Hepatocyte (in vitro differentiated cells): ENCODE measurements around the gene ACCSL. TPM values are rescaled to one million over a fixed set of nuclear protein-coding genes. Genes with fewer than 3 reads are reported as not detected.

Source experiments
- DNase-seq: peaks from one replicate; pipeline ENCODE4 v3.0.0-alpha.2; 2016; ENCODE audit warnings: low spot score
- H2AFZ ChIP-seq: fragments of 200-600 bp; sonication (generic); 2 replicates; pipeline ENCODE4 v1.6.0; 2016; ENCODE audit warnings: antibody characterized with exemption, mild to moderate bottlenecking
- H3K27ac ChIP-seq: fragments of 200-600 bp; sonication (generic); 2 replicates; pipeline ENCODE4 v1.5.1; 2016; ENCODE audit warnings: mild to moderate bottlenecking
- H3K27me3 ChIP-seq: fragments of 200-600 bp; sonication (generic); 2 replicates; pipeline ENCODE4 v1.6.1; 2016
- H3K36me3 ChIP-seq: fragments of 200-600 bp; sonication (generic); replicated peaks from 2 replicates; pipeline ENCODE4 v1.5.1; 2016; ENCODE audit warnings: low read depth; ENCODE audit not compliant: insufficient read depth
- H3K4me1 ChIP-seq: fragments of 200-600 bp; sonication (generic); 2 replicates; pipeline ENCODE4 v1.5.1; 2016; ENCODE audit warnings: mild to moderate bottlenecking, moderate library complexity; ENCODE audit not compliant: insufficient read depth
- H3K4me2 ChIP-seq: fragments of 200-600 bp; sonication (generic); 2 replicates; pipeline ENCODE4 v1.6.0; 2016
- H3K4me3 ChIP-seq: fragments of 200-600 bp; sonication (generic); 2 replicates; pipeline ENCODE4 v1.5.1; 2016; ENCODE audit warnings: mild to moderate bottlenecking
- H3K79me2 ChIP-seq: fragments of 200-600 bp; sonication (generic); 2 replicates; pipeline ENCODE4 v1.6.0; 2017; ENCODE audit warnings: mild to moderate bottlenecking
- H3K9me2 ChIP-seq: fragments of 200-600 bp; sonication (generic); replicated peaks from 2 replicates; pipeline ENCODE4 v1.6.0; 2017; ENCODE audit warnings: mild to moderate bottlenecking; ENCODE audit not compliant: insufficient read depth
- H3K9me3 ChIP-seq: fragments of 200-600 bp; sonication (generic); 2 replicates; pipeline ENCODE4 v1.5.1; 2016; ENCODE audit warnings: low read depth, mild to moderate bottlenecking
- H4K20me1 ChIP-seq: fragments of 200-600 bp; sonication (generic); 2 replicates; pipeline ENCODE4 v1.6.0; 2016; ENCODE audit warnings: mild to moderate bottlenecking; ENCODE audit not compliant: insufficient read depth, poor library complexity, severe bottlenecking
- EZH2 ChIP-seq: fragments of 200-600 bp; sonication (generic); IDR thresholded peaks from 2 replicates; pipeline ENCODE4 v1.6.1; 2016; ENCODE audit warnings: antibody characterized with exemption, mild to moderate bottlenecking, borderline replicate concordance
- EZH2phosphoT487 ChIP-seq: fragments of 200-600 bp; sonication (generic); IDR thresholded peaks from one replicate; pipeline ENCODE4 v1.6.1; 2018; ENCODE audit warnings: antibody characterized with exemption, mild to moderate bottlenecking, low read depth, moderate library complexity; ENCODE audit not compliant: unreplicated experiment, severe bottlenecking
- WGBS: methylation state at CpG from one replicate; pipeline ENCODE4 v1.1.6; 2016; ENCODE audit warnings: low lambda C conversion rate; ENCODE audit errors: missing lambda C conversion rate; 5-methylcytosine and 5-hydroxymethylcytosine counted together
- polyA plus RNA-seq: library from polyadenylated mRNA; unstranded; fragments of >200 nt; fragmentation: Nextera tagmentation; extraction: Ambion mirVana; gene quantifications from 2 replicates; pipeline ENCODE4 v1.2.1, GENCODE V29; 2016
- total RNA-seq: library from RNA; depleted of rRNA; stranded (reverse); fragments of >200 nt; gene quantifications from 2 replicates; pipeline ENCODE4 v1.2.3, GENCODE V29; 2014
- TF ChIP-seq, protein P1 (sequence below): fragments of 200-600 bp; sonication (generic); IDR thresholded peaks from 2 replicates; pipeline ENCODE4 v1.5.1; 2016; ENCODE audit warnings: antibody characterized with exemption, mild to moderate bottlenecking; ENCODE audit not compliant: poor library complexity

ACCSL gene
- total and polyA plus RNA-seq, 2 experiments from 2014 or later, result not detected

- DNase-seq, result no peak
- 83% methylated on average over 1 of the region's 1 CpG for WGBS
- Histone ChIP-seq H3K4me3 (no peak overlapping the region), H2AFZ (no peak overlapping the region), H3K4me1 (no peaks in the 10 kb centered on the region), H3K27me3 (no peaks in the 10 kb centered on the region), H3K9me3 (no peaks in the 10 kb centered on the region), H3K4me2 (no peak overlapping the region), H3K27ac (no peak overlapping the region), H3K36me3 (no peaks in the 10 kb centered on the region), H3K79me2 (no peaks in the 10 kb centered on the region), H3K9me2 (no peaks in the 10 kb centered on the region), H4K20me1 (no peaks in the 10 kb centered on the region)
- TF ChIP-seq, protein P1, sequence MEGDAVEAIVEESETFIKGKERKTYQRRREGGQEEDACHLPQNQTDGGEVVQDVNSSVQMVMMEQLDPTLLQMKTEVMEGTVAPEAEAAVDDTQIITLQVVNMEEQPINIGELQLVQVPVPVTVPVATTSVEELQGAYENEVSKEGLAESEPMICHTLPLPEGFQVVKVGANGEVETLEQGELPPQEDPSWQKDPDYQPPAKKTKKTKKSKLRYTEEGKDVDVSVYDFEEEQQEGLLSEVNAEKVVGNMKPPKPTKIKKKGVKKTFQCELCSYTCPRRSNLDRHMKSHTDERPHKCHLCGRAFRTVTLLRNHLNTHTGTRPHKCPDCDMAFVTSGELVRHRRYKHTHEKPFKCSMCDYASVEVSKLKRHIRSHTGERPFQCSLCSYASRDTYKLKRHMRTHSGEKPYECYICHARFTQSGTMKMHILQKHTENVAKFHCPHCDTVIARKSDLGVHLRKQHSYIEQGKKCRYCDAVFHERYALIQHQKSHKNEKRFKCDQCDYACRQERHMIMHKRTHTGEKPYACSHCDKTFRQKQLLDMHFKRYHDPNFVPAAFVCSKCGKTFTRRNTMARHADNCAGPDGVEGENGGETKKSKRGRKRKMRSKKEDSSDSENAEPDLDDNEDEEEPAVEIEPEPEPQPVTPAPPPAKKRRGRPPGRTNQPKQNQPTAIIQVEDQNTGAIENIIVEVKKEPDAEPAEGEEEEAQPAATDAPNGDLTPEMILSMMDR, result no peak
- TF ChIP-seq EZH2phosphoT487 (no peak), EZH2 (no peak)
Observed at GRCh38 chr11:44011797-44012196, 36.0 kb upstream of the ACCSL start.

GRCh38 chr11:44014968-44015623 lies 32.7 kb upstream of the ACCSL start:
- no peak overlapping the region for H3K27ac ChIP-seq
- H3K4me1 ChIP-seq, result no peaks in the 10 kb centered on the region
- no peaks in the 10 kb centered on the region for H3K27me3 ChIP-seq
- WGBS, result 87% methylated on average over 8 of the region's 8 CpGs
- H3K4me3 ChIP-seq, result no peak overlapping the region
- no peaks in the 10 kb centered on the region for H3K79me2 ChIP-seq
- H3K4me2 ChIP-seq, result no peak overlapping the region
- no peak for DNase-seq
- TF ChIP-seq EZH2, result no peak
- no peak for TF ChIP-seq EZH2phosphoT487
- TF ChIP-seq, protein P1, result no peak
- H3K36me3 ChIP-seq, result no peaks in the 10 kb centered on the region
- H3K9me3 ChIP-seq, result no peaks in the 10 kb centered on the region
- no peak overlapping the region for H2AFZ ChIP-seq
- H4K20me1 ChIP-seq, result no peaks in the 10 kb centered on the region
- H3K9me2 ChIP-seq, result no peaks in the 10 kb centered on the region

- no peak overlapping the region for H3K4me2 ChIP-seq
Observed at GRCh38 chr11:44015624-44016007, 32.2 kb upstream of the ACCSL start.

More at GRCh38 chr11:44015624-44016007, 32.2 kb upstream of the ACCSL start:
- Histone ChIP-seq H3K9me2 (no peaks in the 10 kb centered on the region), H3K79me2 (no peaks in the 10 kb centered on the region), H2AFZ (no peak overlapping the region), H4K20me1 (no peaks in the 10 kb centered on the region), H3K27me3 (no peaks in the 10 kb centered on the region), H3K9me3 (no peaks in the 10 kb centered on the region), H3K4me1 (no peaks in the 10 kb centered on the region), H3K4me3 (no peak overlapping the region), H3K27ac (no peak overlapping the region), H3K36me3 (no peaks in the 10 kb centered on the region)
- WGBS, result 98% methylated on average over 3 of the region's 3 CpGs
- no peak for DNase-seq
- TF ChIP-seq EZH2, result no peak
- TF ChIP-seq, protein P1, result no peak
- TF ChIP-seq EZH2phosphoT487, result no peak
